Panc1 (cell line): ENCODE results near the gene ERO1A. TPM values are rescaled to one million over a fixed set of nuclear protein-coding genes. Genes with fewer than 3 reads are reported as not detected.

ENCODE experiments used
- ATAC-seq: fragments of 200-7000 bp; cut with Tn5 transposase; 2 replicates; pipeline ENCODE4 v1.9.1; 2020; ENCODE audit warnings: mild to moderate bottlenecking, moderate library complexity
- BruUV-seq: library from RNA; stranded (reverse); fragments of 400-500 nt; replicated peaks from 2 replicates; lab custom pipeline; 2021; lab: Mats Ljungman, UMichigan
- CTCF ChIA-PET: fragments of 300-600 bp; sonication (Branson Sonifier 250); formaldehyde crosslinking; loops from one replicate; lab custom pipeline; 2022; ENCODE audit warnings: antibody characterized with exemption; lab: Charles Lee
- POLR2A ChIA-PET: fragments of 300-600 bp; sonication (Branson Sonifier 250); formaldehyde crosslinking; loops from one replicate; lab custom pipeline; 2022; ENCODE audit warnings: antibody characterized with exemption; lab: Charles Lee
- DNase-seq: peaks from one replicate; pipeline ENCODE4 v3.0.0-alpha.2; 2010; ENCODE audit warnings: low read depth, low spot score
- H3K27ac ChIP-seq: 2 replicates; pipeline ENCODE4 v1.5.1; 2011; ENCODE audit warnings: mild to moderate bottlenecking, low read length, inconsistent platforms
- H3K27me3 ChIP-seq: fragments of 200-500 bp; sonication (Bioruptor generic); 2 replicates; pipeline ENCODE4 v1.6.0; 2014; ENCODE audit warnings: low read length, inconsistent platforms; ENCODE audit not compliant: control insufficient read depth, insufficient read depth
- H3K36me3 ChIP-seq: fragments of 200-500 bp; sonication (Bioruptor generic); 2 replicates; pipeline ENCODE4 v1.5.1; 2014; ENCODE audit warnings: inconsistent platforms, mild to moderate bottlenecking, low read length, moderate library complexity; ENCODE audit not compliant: control insufficient read depth, insufficient read depth
- H3K4me1 ChIP-seq: 2 replicates; pipeline ENCODE4 v1.5.1; 2011; ENCODE audit warnings: inconsistent platforms, mild to moderate bottlenecking, low read length, moderate library complexity; ENCODE audit not compliant: control insufficient read depth, insufficient read depth
- H3K4me3 ChIP-seq, 2 experiments: 2 replicates each; pipeline ENCODE4 v1.5.1; 2011 to 2012; ENCODE audit warnings: low read depth in 2 of 2, low read length in 2 of 2, mild to moderate bottlenecking in 2 of 2, inconsistent platforms in 1 of 2, moderate library complexity in 1 of 2
- H3K9me3 ChIP-seq: fragments of 200-500 bp; sonication (Bioruptor generic); 2 replicates; pipeline ENCODE4 v1.5.1; 2014; ENCODE audit warnings: low read depth, mild to moderate bottlenecking, inconsistent platforms, low read length, moderate library complexity; ENCODE audit not compliant: control insufficient read depth, insufficient read depth
- POLR2AphosphoS5 ChIP-seq: IDR thresholded peaks from 2 replicates; pipeline ENCODE4 v1.6.1; 2012; ENCODE audit warnings: mild to moderate bottlenecking, low read depth, low read length, moderate library complexity
- SIN3A ChIP-seq: IDR thresholded peaks from 2 replicates; pipeline ENCODE4 v1.6.1; 2012; ENCODE audit warnings: low read depth, mild to moderate bottlenecking, low read length, moderate library complexity, borderline replicate concordance; ENCODE audit not compliant: insufficient read depth
- TCF7L2 ChIP-seq: IDR thresholded peaks from 2 replicates; pipeline ENCODE4 v1.6.1; 2011; ENCODE audit warnings: mild to moderate bottlenecking, low read depth, low read length, inconsistent platforms
- in situ Hi-C: cut with HindIII; loops from 2 replicates; pipeline ENCODE4 v1.10.0; 2016; ENCODE audit warnings: low sequenced_read_pairs, low pct_unique_long_range_greater_than_20kb
- intact Hi-C: fragments of 100-400 bp; cut with micrococcal nuclease; formaldehyde crosslinking; loops from one replicate; pipeline ENCODE4 v1.10.0; 2022; ENCODE audit not compliant: unreplicated experiment
- total RNA-seq: library from RNA; stranded (reverse); gene quantifications from one replicate; pipeline ENCODE4 v1.2.1, GENCODE V29; 2021; ENCODE audit not compliant: unreplicated experiment
- TF ChIP-seq, protein P1 (sequence below), 2 experiments: IDR thresholded peaks; 2 replicates each; pipeline ENCODE4 v1.6.1; 2011 to 2012; ENCODE audit warnings: low read depth in 2 of 2, control low read depth in 1 of 2, low read length in 1 of 2, mild to moderate bottlenecking in 1 of 2, moderate library complexity in 1 of 2; ENCODE audit not compliant: insufficient read depth in 1 of 2
- TF ChIP-seq, protein P2 (sequence below): fragments of 450-650 bp; IDR thresholded peaks from 2 replicates; pipeline ENCODE4 v1.5.1; 2017; ENCODE audit warnings: mild to moderate bottlenecking

Gene ERO1A
- total RNA-seq, 1 experiment from 2014 or later: 83.3 TPM

GRCh38 chr14:52694761-52695480 is 437 bp downstream of the ERO1A start:
- H3K27ac ChIP-seq: peak overlapping the region; percentile 82
- DNase-seq: no peak
- TF ChIP-seq TCF7L2 (no peak), SIN3A (0 out of 2 replicates have a peak, but pooled peaks have one; percentile 39)
- intact Hi-C loops (no loop called here), in situ Hi-C loops (no loop called here)
- H3K27me3 ChIP-seq: no peaks in the 10 kb centered on the region
- no TSS peak for BruUV-seq
- peak; percentile 49 for ATAC-seq
- H3K9me3 ChIP-seq: no peaks in the 10 kb centered on the region
- H3K4me1 ChIP-seq: peaks cover 20% of the 10 kb centered on the region
- H3K36me3 ChIP-seq: no peaks in the 10 kb centered on the region
- ChIA-PET POLR2A (no interaction called here), CTCF (no interaction called here)
- peak overlapping the region; percentile 76 to 95 for H3K4me3 ChIP-seq

DNA sequence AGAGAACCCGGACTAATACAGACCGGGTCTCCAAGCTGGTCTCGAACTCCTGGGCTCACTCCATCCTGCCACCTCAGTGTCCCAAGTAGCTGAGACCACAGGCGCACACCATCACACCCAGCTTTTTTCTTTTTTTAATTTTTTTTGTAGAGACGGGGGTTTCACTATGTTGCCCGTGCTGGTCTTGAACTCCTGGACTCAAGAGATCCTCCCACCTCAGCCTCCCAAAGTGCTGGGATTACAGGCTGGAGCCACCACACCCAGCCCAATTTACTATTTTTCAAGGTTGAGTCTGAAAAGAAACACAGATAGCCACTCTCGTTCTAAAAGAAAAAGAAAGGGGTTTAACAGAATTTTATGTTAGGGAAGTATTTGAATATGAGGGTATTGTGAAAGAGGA is 1.8 kb downstream of the ERO1A start:
- DNase-seq (no peak), ATAC-seq (no peak)
- POLR2A ChIA-PET: no interaction called here
- BruUV-seq: TSS peak; percentile 73
- no peaks in the 10 kb centered on the region for H3K36me3 ChIP-seq
- H3K4me1 ChIP-seq: peaks cover 20% of the 10 kb centered on the region
- TF ChIP-seq, protein P1, sequence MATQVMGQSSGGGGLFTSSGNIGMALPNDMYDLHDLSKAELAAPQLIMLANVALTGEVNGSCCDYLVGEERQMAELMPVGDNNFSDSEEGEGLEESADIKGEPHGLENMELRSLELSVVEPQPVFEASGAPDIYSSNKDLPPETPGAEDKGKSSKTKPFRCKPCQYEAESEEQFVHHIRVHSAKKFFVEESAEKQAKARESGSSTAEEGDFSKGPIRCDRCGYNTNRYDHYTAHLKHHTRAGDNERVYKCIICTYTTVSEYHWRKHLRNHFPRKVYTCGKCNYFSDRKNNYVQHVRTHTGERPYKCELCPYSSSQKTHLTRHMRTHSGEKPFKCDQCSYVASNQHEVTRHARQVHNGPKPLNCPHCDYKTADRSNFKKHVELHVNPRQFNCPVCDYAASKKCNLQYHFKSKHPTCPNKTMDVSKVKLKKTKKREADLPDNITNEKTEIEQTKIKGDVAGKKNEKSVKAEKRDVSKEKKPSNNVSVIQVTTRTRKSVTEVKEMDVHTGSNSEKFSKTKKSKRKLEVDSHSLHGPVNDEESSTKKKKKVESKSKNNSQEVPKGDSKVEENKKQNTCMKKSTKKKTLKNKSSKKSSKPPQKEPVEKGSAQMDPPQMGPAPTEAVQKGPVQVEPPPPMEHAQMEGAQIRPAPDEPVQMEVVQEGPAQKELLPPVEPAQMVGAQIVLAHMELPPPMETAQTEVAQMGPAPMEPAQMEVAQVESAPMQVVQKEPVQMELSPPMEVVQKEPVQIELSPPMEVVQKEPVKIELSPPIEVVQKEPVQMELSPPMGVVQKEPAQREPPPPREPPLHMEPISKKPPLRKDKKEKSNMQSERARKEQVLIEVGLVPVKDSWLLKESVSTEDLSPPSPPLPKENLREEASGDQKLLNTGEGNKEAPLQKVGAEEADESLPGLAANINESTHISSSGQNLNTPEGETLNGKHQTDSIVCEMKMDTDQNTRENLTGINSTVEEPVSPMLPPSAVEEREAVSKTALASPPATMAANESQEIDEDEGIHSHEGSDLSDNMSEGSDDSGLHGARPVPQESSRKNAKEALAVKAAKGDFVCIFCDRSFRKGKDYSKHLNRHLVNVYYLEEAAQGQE (IDR thresholded peaks at IDR 0.05; ENCODE audit: insufficient read depth in 1 of 2, low read depth in 2 of 2, low read length in 1 of 2): no peak
- TF ChIP-seq SIN3A (no peak), POLR2AphosphoS5 (no peak), TCF7L2 (no peak)
- TF ChIP-seq, protein P2, sequence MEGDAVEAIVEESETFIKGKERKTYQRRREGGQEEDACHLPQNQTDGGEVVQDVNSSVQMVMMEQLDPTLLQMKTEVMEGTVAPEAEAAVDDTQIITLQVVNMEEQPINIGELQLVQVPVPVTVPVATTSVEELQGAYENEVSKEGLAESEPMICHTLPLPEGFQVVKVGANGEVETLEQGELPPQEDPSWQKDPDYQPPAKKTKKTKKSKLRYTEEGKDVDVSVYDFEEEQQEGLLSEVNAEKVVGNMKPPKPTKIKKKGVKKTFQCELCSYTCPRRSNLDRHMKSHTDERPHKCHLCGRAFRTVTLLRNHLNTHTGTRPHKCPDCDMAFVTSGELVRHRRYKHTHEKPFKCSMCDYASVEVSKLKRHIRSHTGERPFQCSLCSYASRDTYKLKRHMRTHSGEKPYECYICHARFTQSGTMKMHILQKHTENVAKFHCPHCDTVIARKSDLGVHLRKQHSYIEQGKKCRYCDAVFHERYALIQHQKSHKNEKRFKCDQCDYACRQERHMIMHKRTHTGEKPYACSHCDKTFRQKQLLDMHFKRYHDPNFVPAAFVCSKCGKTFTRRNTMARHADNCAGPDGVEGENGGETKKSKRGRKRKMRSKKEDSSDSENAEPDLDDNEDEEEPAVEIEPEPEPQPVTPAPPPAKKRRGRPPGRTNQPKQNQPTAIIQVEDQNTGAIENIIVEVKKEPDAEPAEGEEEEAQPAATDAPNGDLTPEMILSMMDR: no peak
- H3K9me3 ChIP-seq: no peaks in the 10 kb centered on the region
- in situ Hi-C loops: no loop called here
- H3K27ac ChIP-seq: peak overlapping the region; percentile 82; the same call in 1 of the 2 replicates
- CTCF ChIA-PET: no interaction called here
- H3K27me3 ChIP-seq: no peaks in the 10 kb centered on the region
- intact Hi-C loops: no loop called here
- peak overlapping the region; percentile 76 to 95 for H3K4me3 ChIP-seq

DNA sequence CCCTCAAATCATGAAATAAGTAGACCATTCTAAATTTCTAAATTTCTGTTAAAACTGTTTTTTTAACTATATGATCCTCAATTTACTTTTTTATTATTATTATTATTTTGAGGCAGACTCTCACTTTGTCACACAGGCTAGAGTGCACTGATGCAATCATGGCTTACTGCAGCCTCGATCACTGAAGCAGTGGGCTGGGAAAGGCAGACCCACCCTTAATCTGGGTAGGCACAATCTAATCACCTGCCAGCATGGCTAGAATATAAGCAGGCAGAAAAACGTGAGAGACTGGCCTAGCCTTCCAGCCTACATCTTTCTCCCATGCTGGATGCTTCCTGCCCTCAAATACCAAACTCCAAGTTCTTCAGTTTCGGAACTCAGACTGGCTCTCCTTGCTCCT is 2.3 kb downstream of the ERO1A start:
- TF ChIP-seq, protein P1 (IDR thresholded peaks at IDR 0.05; ENCODE audit: insufficient read depth in 1 of 2, low read depth in 2 of 2, low read length in 1 of 2): no peak
- no peak for TF ChIP-seq TCF7L2
- TF ChIP-seq, protein P2: no peak
- TF ChIP-seq POLR2AphosphoS5: no peak
- no peak for TF ChIP-seq SIN3A
- H3K4me1 ChIP-seq: peaks cover 20% of the 10 kb centered on the region
- H3K27ac ChIP-seq: peak overlapping the region; percentile 82; the same call in 1 of the 2 replicates
- intact Hi-C loops: no loop called here
- H3K36me3 ChIP-seq: no peaks in the 10 kb centered on the region
- no TSS peak for BruUV-seq
- peak overlapping the region; percentile 76 to 95 for H3K4me3 ChIP-seq
- CTCF ChIA-PET: no interaction called here
- DNase-seq: no peak
- POLR2A ChIA-PET: interaction anchor here (0.6 kb wide), 1 partner anchor 141 kb away, joined by 3 read pairs; the partner anchor contains the start of gene TXNDC16
- H3K27me3 ChIP-seq: no peaks in the 10 kb centered on the region
- H3K9me3 ChIP-seq: no peaks in the 10 kb centered on the region
- no peak for ATAC-seq
- in situ Hi-C loops: no loop called here
